PFSK-1 (cell line): ENCODE measurements around the gene MIOS.

Source experiments
- FOXP2 ChIP-seq: optimal IDR thresholded peaks from 2 replicates; pipeline ENCODE3; 2011; ENCODE audit warnings: borderline replicate concordance, control low read depth, inconsistent platforms; ENCODE audit not compliant: insufficient read depth; ENCODE audit errors: extremely low read length, extremely low read depth
- POLR2AphosphoS5 ChIP-seq: IDR thresholded peaks from 2 replicates; pipeline ENCODE4 v1.6.1; 2012; ENCODE audit warnings: low read depth, mild to moderate bottlenecking, control low read depth, low read length, moderate library complexity
- SIN3A ChIP-seq: IDR thresholded peaks from 2 replicates; pipeline ENCODE4 v1.6.1; 2012; ENCODE audit warnings: mild to moderate bottlenecking, low read length, moderate library complexity, borderline replicate concordance; ENCODE audit not compliant: insufficient read depth
- TAF1 ChIP-seq: IDR thresholded peaks from 2 replicates; pipeline ENCODE4 v1.6.1; 2012; ENCODE audit warnings: low read length, control low read depth, borderline replicate concordance; ENCODE audit not compliant: insufficient read depth
- TF ChIP-seq, protein P1 (sequence below), 2 experiments: IDR thresholded peaks; 2 replicates each; pipeline versions ENCODE4 v1.6.1 to v1.8.0; 2011 to 2012; ENCODE audit warnings: low read depth in 2 of 2, low read length in 2 of 2, control low read depth in 1 of 2, inconsistent platforms in 1 of 2, mild to moderate bottlenecking in 1 of 2, moderate library complexity in 1 of 2; ENCODE audit not compliant: insufficient read depth in 1 of 2

GRCh38 chr7:7526006-7526405 is 40.7 kb upstream of the MIOS start:
- TF ChIP-seq, protein P1, sequence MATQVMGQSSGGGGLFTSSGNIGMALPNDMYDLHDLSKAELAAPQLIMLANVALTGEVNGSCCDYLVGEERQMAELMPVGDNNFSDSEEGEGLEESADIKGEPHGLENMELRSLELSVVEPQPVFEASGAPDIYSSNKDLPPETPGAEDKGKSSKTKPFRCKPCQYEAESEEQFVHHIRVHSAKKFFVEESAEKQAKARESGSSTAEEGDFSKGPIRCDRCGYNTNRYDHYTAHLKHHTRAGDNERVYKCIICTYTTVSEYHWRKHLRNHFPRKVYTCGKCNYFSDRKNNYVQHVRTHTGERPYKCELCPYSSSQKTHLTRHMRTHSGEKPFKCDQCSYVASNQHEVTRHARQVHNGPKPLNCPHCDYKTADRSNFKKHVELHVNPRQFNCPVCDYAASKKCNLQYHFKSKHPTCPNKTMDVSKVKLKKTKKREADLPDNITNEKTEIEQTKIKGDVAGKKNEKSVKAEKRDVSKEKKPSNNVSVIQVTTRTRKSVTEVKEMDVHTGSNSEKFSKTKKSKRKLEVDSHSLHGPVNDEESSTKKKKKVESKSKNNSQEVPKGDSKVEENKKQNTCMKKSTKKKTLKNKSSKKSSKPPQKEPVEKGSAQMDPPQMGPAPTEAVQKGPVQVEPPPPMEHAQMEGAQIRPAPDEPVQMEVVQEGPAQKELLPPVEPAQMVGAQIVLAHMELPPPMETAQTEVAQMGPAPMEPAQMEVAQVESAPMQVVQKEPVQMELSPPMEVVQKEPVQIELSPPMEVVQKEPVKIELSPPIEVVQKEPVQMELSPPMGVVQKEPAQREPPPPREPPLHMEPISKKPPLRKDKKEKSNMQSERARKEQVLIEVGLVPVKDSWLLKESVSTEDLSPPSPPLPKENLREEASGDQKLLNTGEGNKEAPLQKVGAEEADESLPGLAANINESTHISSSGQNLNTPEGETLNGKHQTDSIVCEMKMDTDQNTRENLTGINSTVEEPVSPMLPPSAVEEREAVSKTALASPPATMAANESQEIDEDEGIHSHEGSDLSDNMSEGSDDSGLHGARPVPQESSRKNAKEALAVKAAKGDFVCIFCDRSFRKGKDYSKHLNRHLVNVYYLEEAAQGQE (IDR thresholded peaks at IDR 0.05; ENCODE audit: insufficient read depth in 1 of 2, low read depth in 2 of 2, low read length in 2 of 2), result no peak
- TF ChIP-seq POLR2AphosphoS5 (no peak), SIN3A (no peak), TAF1 (no peak), FOXP2 (no peak)
